Fibroblast of lung (primary cell): Measurements from ENCODE around the gene TAGLN2. TPM values are rescaled to one million over a fixed set of nuclear protein-coding genes. Genes with fewer than 3 reads are reported as not detected.
A peak's percentile ranks its signal among the peaks of the same experiment; 100 is the strongest.

Experiments
- DNase-seq, 2 donors: peaks; one replicate each; pipeline versions ENCODE4 v3.0.0 to v3.0.0-alpha.2; 2010; ENCODE audit warnings: low read depth in 2 of 2
- H2AFZ ChIP-seq: 2 replicates; pipeline ENCODE4 v1.5.1; 2012; ENCODE audit warnings: low read length, control low read depth, inconsistent platforms
- H3K27ac ChIP-seq: 2 replicates; pipeline ENCODE4 v1.5.1; 2011; ENCODE audit warnings: low read length, control low read depth; ENCODE audit not compliant: insufficient read depth
- H3K27me3 ChIP-seq: 2 replicates; pipeline ENCODE4 v1.5.1; 2011; ENCODE audit warnings: mild to moderate bottlenecking, low read length; ENCODE audit not compliant: control insufficient read depth, insufficient read depth
- H3K36me3 ChIP-seq: 2 replicates; pipeline ENCODE4 v1.5.1; 2011; ENCODE audit warnings: low read length; ENCODE audit not compliant: control insufficient read depth, insufficient read depth
- H3K4me1 ChIP-seq: 2 replicates; pipeline ENCODE4 v1.5.1; 2011; ENCODE audit warnings: low read length; ENCODE audit not compliant: control insufficient read depth, insufficient read depth; ENCODE audit errors: extremely low read depth
- H3K4me2 ChIP-seq: 2 replicates; pipeline ENCODE4 v1.5.1; 2011; ENCODE audit warnings: low read length, control low read depth; ENCODE audit not compliant: insufficient read depth; ENCODE audit errors: extremely low read depth
- H3K4me3 ChIP-seq, 4 experiments: fragments of 200-600 bp in 1 of 4; sonication (generic) in 1 of 4; replicated peaks in 1 of 4; 2 replicates each; pipeline ENCODE4 v1.5.1; 2011 to 2016; ENCODE audit warnings: low read length in 4 of 4, low read depth in 3 of 4, mild to moderate bottlenecking in 3 of 4, control low read depth in 2 of 4, inconsistent platforms in 1 of 4, mixed read lengths in 1 of 4; ENCODE audit not compliant: insufficient read depth in 1 of 4; ENCODE audit errors: control extremely low read depth in 1 of 4
- H3K79me2 ChIP-seq: 2 replicates; pipeline ENCODE4 v1.5.1; 2012; ENCODE audit warnings: mild to moderate bottlenecking, low read length, inconsistent platforms; ENCODE audit not compliant: control insufficient read depth, insufficient read depth
- H3K9ac ChIP-seq: 2 replicates; pipeline ENCODE4 v1.5.1; 2011; ENCODE audit warnings: mild to moderate bottlenecking, low read length, control low read depth; ENCODE audit not compliant: insufficient read depth
- H3K9me3 ChIP-seq: 2 replicates; pipeline ENCODE4 v1.5.1; 2012; ENCODE audit warnings: low read depth, low read length; ENCODE audit not compliant: control insufficient read depth, insufficient read depth
- H4K20me1 ChIP-seq: 2 replicates; pipeline ENCODE4 v1.5.1; 2011; ENCODE audit warnings: low read length; ENCODE audit not compliant: control insufficient read depth, insufficient read depth; ENCODE audit errors: extremely low read depth
- EZH2 ChIP-seq: IDR thresholded peaks from 2 replicates; pipeline ENCODE4 v1.5.1; 2012; ENCODE audit warnings: low read length, control low read depth, mild to moderate bottlenecking; ENCODE audit errors: missing control alignments
- polyA plus RNA-seq, 2 donors: library from polyadenylated mRNA; depleted of rRNA in 1 of 2; stranded (reverse) in 1 of 2; unstranded in 1 of 2; fragments of >200 nt; gene quantifications; 2 replicates each; pipeline ENCODE4 v1.2.1, GENCODE V29; 2011 to 2012; ENCODE audit warnings: missing spikeins in 1 of 2
- total RNA-seq: library from RNA; depleted of rRNA; stranded (reverse); fragments of >200 nt; gene quantifications from 2 replicates; pipeline ENCODE4 v1.2.1, GENCODE V29; 2014
- TF ChIP-seq, protein P1 (sequence below), 2 donors: IDR thresholded peaks in 1 of 2; conservative IDR thresholded peaks in 1 of 2; 1 replicate in 1 of 2; 2 replicates in 1 of 2; pipeline ENCODE4 v1.5.1; 2011 to 2012; ENCODE audit warnings: low read length in 2 of 2, control low read depth in 1 of 2, inconsistent platforms in 1 of 2, low read depth in 1 of 2, mild to moderate bottlenecking in 1 of 2

Gene TAGLN2
- total and polyA plus RNA-seq, 2 donors (not counting 1 experiment from before 2014, with no cell fraction given), result 300 to 718 TPM

DNA sequence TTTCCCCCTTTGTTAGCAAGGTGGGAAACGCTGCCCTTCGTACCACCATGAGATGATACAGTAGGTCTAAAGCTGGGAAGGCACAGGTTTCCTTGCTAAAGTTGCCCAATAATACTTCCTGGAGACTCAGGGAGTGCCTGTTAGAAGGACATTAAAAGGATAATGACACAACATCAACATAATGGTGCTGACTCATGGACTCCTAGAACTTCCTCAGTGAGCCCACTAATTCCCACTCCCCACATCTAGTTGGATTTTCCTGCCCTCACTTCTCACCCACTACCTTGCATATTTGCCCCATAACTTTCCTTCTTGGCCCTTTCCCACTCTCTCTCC lies 42.8 kb downstream of the TAGLN2 start:
- Histone ChIP-seq H2AFZ (no peak overlapping the region), H3K36me3 (no peaks in the 10 kb centered on the region), H3K4me2 (peak overlapping the region; percentile 32), H3K79me2 (no peaks in the 10 kb centered on the region), H3K27ac (peak overlapping the region; percentile 36), H3K9me3 (no peaks in the 10 kb centered on the region), H3K4me3 (no peak overlapping the region), H3K4me1 (peaks cover 14% of the 10 kb centered on the region), H3K9ac (no peak overlapping the region), H3K27me3 (no peaks in the 10 kb centered on the region), H4K20me1 (no peaks in the 10 kb centered on the region)
- peak; percentile 32 to 40 for DNase-seq
- TF ChIP-seq, protein P1, sequence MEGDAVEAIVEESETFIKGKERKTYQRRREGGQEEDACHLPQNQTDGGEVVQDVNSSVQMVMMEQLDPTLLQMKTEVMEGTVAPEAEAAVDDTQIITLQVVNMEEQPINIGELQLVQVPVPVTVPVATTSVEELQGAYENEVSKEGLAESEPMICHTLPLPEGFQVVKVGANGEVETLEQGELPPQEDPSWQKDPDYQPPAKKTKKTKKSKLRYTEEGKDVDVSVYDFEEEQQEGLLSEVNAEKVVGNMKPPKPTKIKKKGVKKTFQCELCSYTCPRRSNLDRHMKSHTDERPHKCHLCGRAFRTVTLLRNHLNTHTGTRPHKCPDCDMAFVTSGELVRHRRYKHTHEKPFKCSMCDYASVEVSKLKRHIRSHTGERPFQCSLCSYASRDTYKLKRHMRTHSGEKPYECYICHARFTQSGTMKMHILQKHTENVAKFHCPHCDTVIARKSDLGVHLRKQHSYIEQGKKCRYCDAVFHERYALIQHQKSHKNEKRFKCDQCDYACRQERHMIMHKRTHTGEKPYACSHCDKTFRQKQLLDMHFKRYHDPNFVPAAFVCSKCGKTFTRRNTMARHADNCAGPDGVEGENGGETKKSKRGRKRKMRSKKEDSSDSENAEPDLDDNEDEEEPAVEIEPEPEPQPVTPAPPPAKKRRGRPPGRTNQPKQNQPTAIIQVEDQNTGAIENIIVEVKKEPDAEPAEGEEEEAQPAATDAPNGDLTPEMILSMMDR (conservative IDR thresholded peaks at IDR 0.05 in 1 of 2, IDR thresholded peaks at IDR 0.05 in 1 of 2; ENCODE audit: low read depth in 1 of 2, low read length in 2 of 2), result no peak
- TF ChIP-seq EZH2, result no peak

DNA sequence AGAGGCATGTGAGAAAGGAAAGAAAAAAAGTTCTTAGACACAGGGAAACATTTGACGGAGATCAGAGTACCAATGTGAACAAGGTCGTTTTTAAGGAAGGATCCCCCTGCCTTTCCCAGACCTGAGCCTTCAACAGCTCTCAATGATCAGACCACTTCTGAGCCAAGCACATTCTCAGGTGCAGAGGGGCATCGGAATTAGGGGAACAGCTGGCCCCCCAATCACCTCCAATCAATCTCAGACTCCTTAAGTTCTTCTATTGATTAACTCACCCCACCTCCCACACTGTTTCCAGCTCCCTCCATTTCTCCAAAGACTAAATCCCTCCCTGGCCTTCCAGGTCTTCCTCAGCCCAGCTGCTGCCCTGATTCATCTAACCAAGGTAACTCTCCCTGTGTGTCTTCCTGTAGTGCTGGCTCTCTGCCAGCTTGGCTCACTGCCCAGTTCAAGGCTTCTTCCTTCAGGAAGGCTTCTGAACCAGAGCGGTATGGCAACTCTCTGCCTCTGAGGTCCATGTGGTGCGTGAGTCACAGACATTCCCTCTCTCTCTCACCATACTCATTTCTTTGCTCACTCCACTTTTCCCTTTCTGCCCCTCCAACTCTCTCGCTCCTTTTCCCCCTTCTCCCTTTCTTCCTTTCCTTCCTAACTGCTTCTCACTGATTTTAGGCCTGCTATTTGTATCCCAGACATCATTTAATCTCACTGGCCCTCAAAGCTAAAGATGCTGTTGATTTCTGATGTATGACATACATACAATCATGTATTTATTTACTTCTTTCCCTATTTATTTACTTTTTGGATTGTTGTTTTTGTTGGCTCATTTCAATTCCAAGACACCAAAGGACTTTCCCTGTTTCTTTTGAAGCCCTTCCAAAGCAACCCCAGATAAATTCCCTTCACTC lies 43.4 kb downstream of the TAGLN2 start:
- Histone ChIP-seq H3K79me2 (no peaks in the 10 kb centered on the region), H3K4me3 (no peak overlapping the region), H3K4me2 (peak overlapping the region; percentile 32), H3K36me3 (no peaks in the 10 kb centered on the region), H3K27me3 (no peaks in the 10 kb centered on the region), H3K4me1 (peaks cover 14% of the 10 kb centered on the region), H2AFZ (no peak overlapping the region), H3K9me3 (no peaks in the 10 kb centered on the region), H4K20me1 (no peaks in the 10 kb centered on the region), H3K27ac (peak overlapping the region; percentile 36), H3K9ac (no peak overlapping the region)
- TF ChIP-seq, protein P1 (conservative IDR thresholded peaks at IDR 0.05 in 1 of 2, IDR thresholded peaks at IDR 0.05 in 1 of 2; ENCODE audit: low read depth in 1 of 2, low read length in 2 of 2), result no peak
- no peak for TF ChIP-seq EZH2
- DNase-seq, result peak; percentile 94 to 99

DNA sequence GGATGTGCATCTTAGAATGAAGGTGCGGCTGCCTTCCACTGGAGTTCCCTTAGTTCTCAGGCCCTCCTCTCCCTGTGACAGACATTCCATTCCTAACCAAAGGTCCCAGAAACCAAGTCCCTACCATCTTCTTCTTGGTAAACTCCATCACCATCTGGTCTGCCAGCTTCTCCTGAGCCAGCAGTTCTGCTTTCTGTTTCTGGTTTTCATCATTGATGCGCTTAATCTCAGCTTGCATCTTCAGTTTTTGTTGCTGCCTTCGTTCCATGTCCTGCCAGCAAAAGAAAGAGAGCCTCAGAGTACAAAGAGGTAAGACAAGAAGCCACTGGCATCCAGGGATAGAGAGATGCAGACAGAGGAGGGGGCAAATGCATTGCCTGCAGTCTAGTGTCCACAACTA lies 44.9 kb downstream of the TAGLN2 start:
- peaks cover 14% of the 10 kb centered on the region for H3K4me1 ChIP-seq
- H3K9me3 ChIP-seq, result no peaks in the 10 kb centered on the region
- no peak overlapping the region for H3K27ac ChIP-seq
- no peaks in the 10 kb centered on the region for H3K27me3 ChIP-seq
- no peaks in the 10 kb centered on the region for H4K20me1 ChIP-seq
- no peaks in the 10 kb centered on the region for H3K36me3 ChIP-seq
- no peaks in the 10 kb centered on the region for H3K79me2 ChIP-seq
- TF ChIP-seq EZH2, result no peak
- TF ChIP-seq, protein P1 (conservative IDR thresholded peaks at IDR 0.05 in 1 of 2, IDR thresholded peaks at IDR 0.05 in 1 of 2; ENCODE audit: low read depth in 1 of 2, low read length in 2 of 2), result no peak
- H3K9ac ChIP-seq, result no peak overlapping the region
- no peak overlapping the region for H3K4me3 ChIP-seq
- no peak overlapping the region for H3K4me2 ChIP-seq
- no peak overlapping the region for H2AFZ ChIP-seq
- peak in 1 of 2 donors; percentile 15 for DNase-seq
